Naive thymus-derived CD8-positive, alpha-beta T cell (primary cell): ENCODE results near the gene ABHD1. TPM values are rescaled to one million over a fixed set of nuclear protein-coding genes. Genes with fewer than 3 reads are reported as not detected.
"Not testable (repeated sequence)": the region's sequence is repeated elsewhere in the genome, so short reads cannot be mapped to it uniquely, and the experiment has no call there.

Source experiments
- ATAC-seq, 2 donors: fragments of 150-1000 bp; cut with Tn5 transposase in 1 of 2; sonication (Bioruptor Pico), chemical (Tn5 transposase) in 1 of 2; 1 replicate in 1 of 2; 2 replicates in 1 of 2; pipeline ENCODE4 v1.10.0; 2021; ENCODE audit warnings: mild to moderate bottlenecking in 2 of 2, moderate library complexity in 2 of 2
- POLR2A ChIA-PET: fragments of 350-600 bp; sonication (Branson Sonifier 250); formaldehyde crosslinking; loops from one replicate; lab custom pipeline; 2021; ENCODE audit warnings: antibody characterized with exemption; lab: Charles Lee
- DNase-seq, 10 donors: peaks; one replicate each; pipeline versions ENCODE4 v3.0.0 to v3.0.0-alpha.2; 2020 to 2022
- H3K27ac Mint-ChIP-seq, 10 donors: one replicate each; pipeline ENCODE4 v1.8.0; 2020 to 2022; ENCODE audit warnings: mild to moderate bottlenecking in 10 of 10, mixed read lengths in 10 of 10, moderate library complexity in 4 of 10, inconsistent platforms in 1 of 10
- H3K27me3 Mint-ChIP-seq, 5 donors: one replicate each; pipeline ENCODE4 v1.8.0; 2021 to 2022; ENCODE audit warnings: mixed read lengths in 5 of 5
- H3K36me3 Mint-ChIP-seq, 3 donors: one replicate each; pipeline ENCODE4 v1.8.0; 2020 to 2022; ENCODE audit warnings: mixed read lengths in 3 of 3, mild to moderate bottlenecking in 2 of 3, inconsistent platforms in 1 of 3
- H3K4me1 Mint-ChIP-seq, 4 donors: one replicate each; pipeline ENCODE4 v1.8.0; 2021 to 2022; ENCODE audit warnings: mixed read lengths in 4 of 4
- H3K4me3 Mint-ChIP-seq, 10 donors: one replicate each; pipeline ENCODE4 v1.8.0; 2020 to 2022; ENCODE audit warnings: mild to moderate bottlenecking in 10 of 10, mixed read lengths in 10 of 10, moderate library complexity in 6 of 10, inconsistent platforms in 1 of 10
- H3K9me3 Mint-ChIP-seq, 9 donors: one replicate each; pipeline ENCODE4 v1.8.0; 2020 to 2022; ENCODE audit warnings: mixed read lengths in 9 of 9, mild to moderate bottlenecking in 3 of 9, inconsistent platforms in 1 of 9, moderate library complexity in 1 of 9
- polyA plus RNA-seq, 3 donors: library from polyadenylated mRNA; unstranded; fragments of 300-500 nt; fragmentation: Illumina TruSeq; gene quantifications; one replicate each; pipeline ENCODE4 v1.2.3, GENCODE V29; 2021
- total RNA-seq, 8 experiments: library from RNA in 2 of 8; stranded (reverse) in 2 of 8; gene quantifications; one replicate each; pipeline ENCODE4 v1.2.3 and lab custom pipeline; 2021 to 2026

ABHD1 gene
- total and polyA plus RNA-seq, 5 experiments from 2014 or later: 1.3 to 2.7 (median 1.7) TPM

- H3K9me3 Mint-ChIP-seq: no peaks in the 10 kb centered on the region
- no peaks in the 10 kb centered on the region for H3K27me3 Mint-ChIP-seq
- DNase-seq: peak in 1 of 10 donors; percentile 57
- no peak for ATAC-seq
- POLR2A ChIA-PET: no interaction called here
- peaks cover 3 to 17% (median 12%) of the 10 kb centered on the region in 4 donors for H3K4me1 Mint-ChIP-seq
- H3K4me3 Mint-ChIP-seq: peak overlapping the region in 1 of 10 donors; percentile 19
- no peak overlapping the region for H3K27ac Mint-ChIP-seq
- H3K36me3 Mint-ChIP-seq: no peaks in the 10 kb centered on the region
These were observed 26.3 kb upstream of the ABHD1 start for GRCh38 chr2:27097341-27097740.

GRCh38 chr2:27099334-27099955, 24.2 kb upstream of the ABHD1 start:
- Mint-ChIP-seq H3K27me3 (peaks cover 0 to 5% (median 0%) of the 10 kb centered on the region in 5 donors), H3K9me3 (no peaks in the 10 kb centered on the region), H3K27ac (no peak overlapping the region), H3K4me1 (peaks cover 3 to 17% (median 12%) of the 10 kb centered on the region in 4 donors), H3K4me3 (no peak overlapping the region), H3K36me3 (no peaks in the 10 kb centered on the region)
- POLR2A ChIA-PET: interaction anchor here (0.5 to 0.6 kb wide), 2 partner anchors 26 to 231 kb away, joined by 3 to 4 read pairs; no protein-coding TSS in a partner anchor
- ATAC-seq: no peak
- DNase-seq: peak in 1 of 10 donors; percentile 50

GRCh38 chr2:27100036-27100435, 23.6 kb upstream of the ABHD1 start:
- H3K9me3 Mint-ChIP-seq: no peaks in the 10 kb centered on the region
- DNase-seq (peak in 1 of 10 donors; percentile 50), ATAC-seq (no peak)
- peaks cover 0 to 7% (median 2%) of the 10 kb centered on the region in 5 donors for H3K27me3 Mint-ChIP-seq
- H3K4me1 Mint-ChIP-seq: peaks cover 4 to 17% (median 12%) of the 10 kb centered on the region in 4 donors
- POLR2A ChIA-PET: interaction anchor here (0.6 kb wide), 2 partner anchors 16 to 230 kb away, joined by 4 to 5 read pairs; no protein-coding TSS in a partner anchor
- no peak overlapping the region for H3K4me3 Mint-ChIP-seq
- no peak overlapping the region for H3K27ac Mint-ChIP-seq
- H3K36me3 Mint-ChIP-seq: no peaks in the 10 kb centered on the region

- Mint-ChIP-seq H3K4me1 (peaks cover 0 to 2% (median 0%) of the 10 kb centered on the region in 4 donors), H3K9me3 (no peaks in the 10 kb centered on the region), H3K27ac (peak overlapping the region in 1 of 10 donors; percentile 84), H3K27me3 (peaks cover 0 to 15% (median 6%) of the 10 kb centered on the region in 5 donors), H3K4me3 (no peak overlapping the region), H3K36me3 (no peaks in the 10 kb centered on the region)
- POLR2A ChIA-PET: interaction anchor here (0.5 to 1.2 kb wide), 2 partner anchors 10 to 16 kb away, joined by 3 read pairs; partner anchors contain the start of gene KHK
- no peak for DNase-seq
- ATAC-seq: no peak
These were observed 21.3 kb upstream of the ABHD1 start for GRCh38 chr2:27102329-27102728.

- Mint-ChIP-seq H3K27ac (no peak overlapping the region), H3K36me3 (no peaks in the 10 kb centered on the region), H3K4me3 (no peak overlapping the region), H3K27me3 (peaks cover 0 to 20% (median 7%) of the 10 kb centered on the region in 5 donors), H3K4me1 (peaks cover 0 to 5% (median under 1%) of the 10 kb centered on the region in 4 donors), H3K9me3 (no peaks in the 10 kb centered on the region)
- DNase-seq: no peak
- no peak for ATAC-seq
- POLR2A ChIA-PET: no interaction called here
These were observed 17.6 kb upstream of the ABHD1 start for GRCh38 chr2:27105981-27106380.

- Mint-ChIP-seq H3K36me3 (no peaks in the 10 kb centered on the region), H3K9me3 (no peaks in the 10 kb centered on the region), H3K27me3 (peaks cover 0 to 20% (median 7%) of the 10 kb centered on the region in 5 donors), H3K4me1 (peaks cover 0 to 5% (median under 1%) of the 10 kb centered on the region in 4 donors), H3K4me3 (no peak overlapping the region), H3K27ac (no peak overlapping the region)
- ATAC-seq (no peak), DNase-seq (no peak)
- POLR2A ChIA-PET: no interaction called here
These were observed 15.4 kb upstream of the ABHD1 start for GRCh38 chr2:27108221-27108620.

GRCh38 chr2:27109083-27109482, 14.5 kb upstream of the ABHD1 start:
- Mint-ChIP-seq H3K9me3 (no peaks in the 10 kb centered on the region), H3K4me3 (no peak overlapping the region), H3K27ac (no peak overlapping the region), H3K27me3 (peaks cover 0 to 20% (median 5%) of the 10 kb centered on the region in 5 donors), H3K36me3 (no peaks in the 10 kb centered on the region), H3K4me1 (peaks cover 0 to 5% (median under 1%) of the 10 kb centered on the region in 4 donors)
- DNase-seq (no peak), ATAC-seq (no peak)
- POLR2A ChIA-PET: no interaction called here

- H3K27ac Mint-ChIP-seq: peak overlapping the region in 1 of 10 donors; percentile 63
- H3K4me3 Mint-ChIP-seq: peak overlapping the region in 2 of 10 donors; percentile 13 to 65
- peak in 1 of 10 donors; percentile 8 for DNase-seq
- H3K27me3 Mint-ChIP-seq: peaks cover 0 to 11% (median 5%) of the 10 kb centered on the region in 5 donors
- POLR2A ChIA-PET: interaction anchor here (0.5 to 0.7 kb wide), 2 partner anchors 24 to 51 kb away, joined by 3 to 4 read pairs; partner anchors contain the start of gene PREB
- not testable (repeated sequence) for H3K9me3 Mint-ChIP-seq, ATAC-seq, H3K4me1 Mint-ChIP-seq, H3K36me3 Mint-ChIP-seq
These were observed 12.8 kb upstream of the ABHD1 start for GRCh38 chr2:27110603-27111352.

- H3K4me1 Mint-ChIP-seq, ATAC-seq, H3K4me3 Mint-ChIP-seq, H3K9me3 Mint-ChIP-seq, H3K36me3 Mint-ChIP-seq, H3K27me3 Mint-ChIP-seq, H3K27ac Mint-ChIP-seq: not testable (repeated sequence)
- POLR2A ChIA-PET: interaction anchor here (0.5 to 0.7 kb wide), 2 partner anchors 23 to 50 kb away, joined by 3 to 4 read pairs; partner anchors contain the start of gene PREB
- DNase-seq: peak in 1 of 10 donors; percentile 53
These were observed 12.1 kb upstream of the ABHD1 start for GRCh38 chr2:27111392-27112078.

GRCh38 chr2:27115519-27115918, 8.1 kb upstream of the ABHD1 start:
- Mint-ChIP-seq H3K4me3 (no peak overlapping the region), H3K36me3 (no peaks in the 10 kb centered on the region), H3K27ac (no peak overlapping the region), H3K27me3 (peaks cover 8 to 25% (median 17%) of the 10 kb centered on the region in 5 donors), H3K9me3 (peaks cover 0 to 2% (median 0%) of the 10 kb centered on the region in 9 donors), H3K4me1 (peaks cover 0 to 16% (median 4%) of the 10 kb centered on the region in 4 donors)
- ATAC-seq: no peak
- POLR2A ChIA-PET: interaction anchor here (0.7 kb wide), 1 partner anchor 15 kb away, joined by 5 read pairs; no protein-coding TSS in a partner anchor
- no peak for DNase-seq

- DNase-seq (no peak), ATAC-seq (no peak)
- POLR2A ChIA-PET: interaction anchor here (1.2 kb wide), 1 partner anchor 16 kb away, joined by 4 read pairs; the partner anchor contains the start of gene PREB
- Mint-ChIP-seq H3K27ac (no peak overlapping the region), H3K4me1 (peaks cover 6 to 20% (median 13%) of the 10 kb centered on the region in 4 donors), H3K9me3 (peaks cover 0 to 2% (median 0%) of the 10 kb centered on the region in 9 donors), H3K4me3 (peak overlapping the region; percentile 13 to 67 (median 34)), H3K36me3 (no peaks in the 10 kb centered on the region), H3K27me3 (peaks cover 8 to 25% (median 17%) of the 10 kb centered on the region in 5 donors)
These were observed 5.6 kb upstream of the ABHD1 start for GRCh38 chr2:27117995-27118524.
